GM11168 (cell line): ENCODE results near the gene SEL1L.

Experiments used
- in situ Hi-C: fragments of 300-500 bp; cut with MboI; formaldehyde crosslinking; loops from one replicate; pipeline ENCODE4 v1.12.0; 2022; ENCODE audit warnings: low sequenced_read_pairs; ENCODE audit not compliant: unreplicated experiment

The SEL1L gene

GRCh38 chr14:81478446-81478845, 55.2 kb downstream of the SEL1L start:
- in situ Hi-C loops: no loop called here

DNA sequence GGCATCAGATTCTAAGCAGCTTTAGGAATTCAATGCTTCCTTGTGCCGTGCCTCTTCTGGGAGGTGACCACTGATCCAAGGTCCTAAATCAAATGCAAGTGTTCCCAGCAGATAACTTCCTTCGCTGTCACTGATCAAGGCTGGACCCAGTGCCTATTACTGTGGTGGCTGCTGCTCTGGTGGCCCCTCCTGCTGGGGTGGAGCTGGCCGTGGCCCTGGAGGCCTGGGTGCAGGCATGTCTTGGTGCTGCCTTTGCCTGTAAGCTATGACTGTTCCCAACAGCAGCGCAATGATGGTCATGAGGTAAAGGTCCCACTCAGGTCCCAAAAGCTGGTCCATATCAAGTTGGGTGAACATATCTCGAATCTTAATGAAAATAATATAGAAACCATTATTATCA, 56.8 kb downstream of the SEL1L start:
- in situ Hi-C loops: no loop called here

DNA sequence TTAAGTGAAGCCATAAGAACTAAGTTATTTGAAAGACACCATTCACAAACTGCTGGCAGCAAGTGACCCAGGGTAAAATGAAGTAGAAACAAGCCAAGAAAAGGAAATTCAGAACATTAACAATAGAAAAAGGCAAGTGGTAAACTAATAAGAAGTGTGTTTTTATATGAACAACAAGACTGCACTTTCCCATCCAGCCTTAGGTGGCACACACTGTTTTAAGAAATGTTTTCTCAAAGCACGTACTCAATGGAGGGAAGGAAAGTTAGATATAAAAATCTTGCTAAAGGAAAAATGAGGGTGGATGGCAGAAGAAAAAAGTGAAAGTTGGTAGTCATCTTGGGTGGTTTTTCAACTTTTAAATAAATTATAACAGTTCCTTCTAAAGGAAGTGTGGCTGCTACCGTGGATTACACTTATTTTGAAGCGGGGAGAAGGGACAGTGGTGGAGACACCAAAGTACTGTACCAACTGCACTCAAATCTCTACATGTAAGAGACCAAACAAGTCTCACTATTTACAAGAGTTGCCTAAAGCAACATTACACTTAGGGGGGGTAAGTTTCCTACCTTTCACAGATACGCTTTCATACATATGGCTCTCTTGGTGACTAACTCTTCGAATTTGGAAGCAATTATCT, 58.8 kb downstream of the SEL1L start:
- in situ Hi-C loops: loop anchor here (25.0 kb wide), 1 partner anchor 488 kb away; no protein-coding TSS in a partner anchor

DNA sequence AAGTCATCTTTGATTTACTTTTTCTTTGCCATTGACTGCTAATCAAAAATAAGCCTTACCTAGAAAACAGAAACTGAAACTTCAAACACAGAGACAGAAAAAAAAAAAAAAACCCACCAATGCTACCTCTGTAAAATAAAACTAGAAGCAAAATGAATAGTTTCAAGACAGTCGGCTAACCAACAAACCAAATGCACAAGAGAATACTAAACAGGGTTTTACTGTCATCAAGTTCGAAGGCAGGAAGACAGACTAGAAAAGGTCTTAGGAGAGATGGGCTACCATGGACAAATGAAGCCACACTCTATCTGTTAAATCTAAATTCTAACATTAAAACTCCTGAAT, 59.5 kb downstream of the SEL1L start:
- in situ Hi-C loops: loop anchor here (25.0 kb wide), 1 partner anchor 487 kb away; no protein-coding TSS in a partner anchor

DNA sequence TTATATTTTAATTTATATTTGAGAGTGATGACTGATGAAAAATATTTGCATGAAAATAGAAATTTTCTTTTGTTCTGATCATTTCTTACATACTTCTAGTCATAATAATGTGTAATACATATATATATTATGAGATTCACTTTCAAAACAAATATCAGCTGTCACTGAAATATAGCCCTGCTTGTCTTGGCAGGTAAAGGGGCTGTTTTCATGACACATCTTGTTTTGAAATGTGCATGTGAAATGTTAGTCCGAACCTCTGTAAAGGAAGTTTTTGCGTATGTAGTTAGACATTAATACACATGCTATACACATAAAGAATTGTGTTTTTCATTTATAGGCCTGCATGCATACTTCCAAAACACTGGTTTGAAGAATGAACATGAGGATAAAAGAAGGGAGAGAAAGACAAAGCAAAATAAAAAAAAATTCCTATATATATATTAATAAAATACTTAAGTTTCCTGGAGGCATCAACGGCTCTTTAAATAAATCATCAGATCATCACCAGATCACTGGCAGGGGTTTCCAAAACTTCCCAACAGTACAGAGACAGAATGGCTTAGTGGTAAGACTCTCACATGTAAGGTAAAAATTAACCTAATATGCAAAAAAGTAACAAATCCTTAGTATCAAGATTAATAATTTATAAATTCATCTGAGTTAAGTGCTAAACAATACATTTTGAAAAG, 60.1 kb downstream of the SEL1L start:
- in situ Hi-C loops: loop anchor here (25.0 kb wide), 1 partner anchor 486 kb away; no protein-coding TSS in a partner anchor

DNA sequence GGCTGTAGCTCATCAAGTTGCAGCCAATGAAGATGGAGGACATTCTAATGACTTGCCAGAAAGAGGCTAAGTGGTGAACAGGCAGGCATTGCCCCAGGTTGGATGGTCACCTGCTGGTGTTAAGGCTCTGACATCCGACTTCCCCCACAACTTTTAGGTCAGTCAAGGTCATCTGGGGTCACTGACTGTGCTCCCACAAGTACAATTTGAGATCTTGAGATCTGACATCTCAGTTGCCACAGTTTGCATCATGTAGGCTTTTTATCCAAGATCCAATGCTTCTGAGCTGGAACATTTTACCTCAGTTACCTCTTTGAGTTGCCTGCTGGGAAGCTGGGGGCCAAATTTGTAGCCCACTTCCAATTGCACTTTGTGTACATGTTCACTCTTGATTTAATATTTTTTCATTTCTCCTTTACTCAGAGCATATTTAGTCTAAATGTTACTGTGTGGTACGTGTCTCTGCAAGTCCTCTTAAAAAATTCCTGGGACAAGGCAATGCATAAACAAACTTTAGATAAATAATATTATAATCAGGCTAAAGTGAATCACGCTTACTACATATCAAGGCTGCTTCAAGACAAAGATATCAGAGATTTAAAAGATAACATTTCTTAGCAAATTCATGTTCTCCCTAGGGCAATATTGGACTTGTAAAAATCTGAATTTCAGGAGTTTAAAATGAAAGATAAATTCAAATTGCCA, 61.4 kb downstream of the SEL1L start:
- in situ Hi-C loops: loop anchor here (25.0 kb wide), 1 partner anchor 485 kb away; no protein-coding TSS in a partner anchor

DNA sequence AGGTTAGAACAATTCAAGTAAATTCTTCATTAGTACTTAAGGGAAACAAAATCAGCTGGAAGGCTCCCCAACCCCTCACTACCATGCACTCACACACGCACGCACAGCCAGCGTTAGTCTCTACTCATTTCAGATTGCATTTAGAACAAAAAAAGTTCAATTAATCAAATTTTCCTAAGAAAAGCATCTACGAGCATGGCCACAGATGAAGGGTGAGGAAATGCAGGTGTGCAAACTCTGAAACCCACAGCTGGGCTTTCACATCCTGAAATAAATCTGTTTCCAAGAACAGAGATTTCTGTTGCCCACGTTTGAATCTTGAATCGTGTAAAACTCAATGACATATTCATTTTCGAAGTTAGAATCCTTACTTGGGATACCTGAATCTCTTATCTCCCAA, 62.6 kb downstream of the SEL1L start:
- in situ Hi-C loops: loop anchor here (25.0 kb wide), 1 partner anchor 484 kb away; no protein-coding TSS in a partner anchor

DNA sequence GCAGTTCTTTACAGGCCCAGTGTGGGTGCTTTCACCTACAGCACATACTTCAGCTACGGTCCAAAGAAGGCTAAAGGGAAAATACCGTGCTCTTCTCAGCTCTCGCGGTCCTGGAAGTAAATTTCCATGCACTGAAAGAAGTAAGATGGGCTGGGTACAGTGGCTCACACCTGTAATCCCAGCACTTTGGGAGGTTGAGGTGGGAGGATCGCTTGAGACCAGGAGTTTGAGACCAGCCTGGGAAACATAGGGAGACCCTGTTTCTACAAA, 63.2 kb downstream of the SEL1L start:
- in situ Hi-C loops: loop anchor here (25.0 kb wide), 1 partner anchor 483 kb away; no protein-coding TSS in a partner anchor

- in situ Hi-C loops: loop anchor here (25.0 kb wide), 1 partner anchor 480 kb away; no protein-coding TSS in a partner anchor
Observed at GRCh38 chr14:81466854-81467253, 66.8 kb downstream of the SEL1L start.

GRCh38 chr14:81465507-81466228, 68.0 kb downstream of the SEL1L start:
- in situ Hi-C loops: loop anchor here (25.0 kb wide), 1 partner anchor 478 kb away; no protein-coding TSS in a partner anchor

DNA sequence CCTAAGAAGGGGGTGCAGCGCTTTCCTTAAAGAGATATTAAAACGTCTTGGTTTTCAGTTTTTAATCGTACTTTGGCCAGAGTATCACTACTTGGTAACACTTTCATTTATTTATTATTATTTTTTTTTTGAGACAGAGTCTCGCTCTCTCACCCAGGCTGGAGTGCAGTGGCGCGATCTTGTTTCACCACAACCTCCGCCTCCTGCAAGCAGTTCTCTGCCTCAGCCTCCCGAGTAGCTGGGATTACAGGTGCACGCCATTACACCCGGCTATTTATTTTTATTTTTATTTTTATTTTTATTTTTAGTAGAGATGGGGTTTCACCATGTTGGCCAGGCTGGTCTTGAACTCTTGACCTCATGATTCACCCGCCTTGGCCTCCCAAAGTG, 68.7 kb downstream of the SEL1L start:
- in situ Hi-C loops: loop anchor here (25.0 kb wide), 1 partner anchor 478 kb away; no protein-coding TSS in a partner anchor

DNA sequence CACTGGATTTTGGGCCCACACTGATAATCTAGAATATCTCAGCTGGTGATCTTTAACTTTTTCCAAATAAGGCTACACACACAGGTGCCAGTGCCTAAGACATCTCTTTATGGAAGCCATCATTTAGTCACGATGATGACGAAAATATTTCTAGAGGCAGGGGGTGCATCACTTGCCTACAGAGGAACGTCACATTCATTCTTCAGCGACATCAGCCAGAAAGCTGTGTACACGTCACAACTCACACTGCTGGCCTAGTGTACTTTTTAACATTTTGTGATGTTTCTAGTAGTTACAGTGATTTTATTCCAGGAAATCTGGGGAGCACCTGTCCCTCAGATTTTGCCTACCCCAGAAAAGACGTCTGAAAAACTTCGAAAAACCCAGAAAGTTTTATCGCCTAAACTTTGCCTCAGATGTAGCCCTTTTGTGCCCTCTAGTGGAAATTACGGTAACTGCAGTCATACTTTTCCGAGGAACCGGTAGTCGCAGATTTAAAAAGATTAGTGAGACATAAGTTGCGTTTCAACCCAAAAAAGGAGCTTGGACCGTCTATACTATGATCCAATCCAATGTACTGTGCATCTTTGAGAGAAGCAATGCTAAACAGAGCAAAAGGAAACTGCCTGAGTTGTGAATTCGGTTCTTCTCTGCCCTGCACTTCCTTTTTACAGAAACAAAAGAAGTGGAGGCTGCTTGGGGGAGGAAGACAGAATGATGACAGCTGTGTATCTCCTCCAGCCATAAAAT, 69.2 kb downstream of the SEL1L start:
- in situ Hi-C loops: loop anchor here (25.0 kb wide), 1 partner anchor 477 kb away; no protein-coding TSS in a partner anchor

GRCh38 chr14:81462356-81462755, 71.3 kb downstream of the SEL1L start:
- in situ Hi-C loops: loop anchor here (25.0 kb wide), 1 partner anchor 475 kb away; no protein-coding TSS in a partner anchor

DNA sequence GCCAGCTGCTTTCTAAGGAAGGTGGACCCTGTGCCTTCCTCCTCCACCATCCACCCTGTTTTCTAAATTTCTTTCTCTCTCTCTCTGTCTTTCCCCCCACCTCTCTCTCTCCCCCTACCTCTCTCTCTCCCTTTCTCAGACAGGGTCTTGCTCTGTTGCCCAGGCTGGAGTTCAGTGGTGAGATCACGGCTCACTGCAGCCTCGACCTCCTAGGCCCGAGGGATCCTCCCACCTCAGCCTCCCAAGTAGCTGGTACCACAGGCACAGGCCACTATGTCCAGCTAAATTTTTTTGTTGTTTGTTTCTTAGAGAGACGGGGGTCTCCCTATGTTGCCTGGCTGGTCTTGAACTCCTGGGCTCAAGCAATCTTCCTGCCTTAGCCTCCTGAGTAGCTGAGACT, 73.7 kb downstream of the SEL1L start:
- in situ Hi-C loops: loop anchor here (25.0 kb wide), 1 partner anchor 473 kb away; no protein-coding TSS in a partner anchor

DNA sequence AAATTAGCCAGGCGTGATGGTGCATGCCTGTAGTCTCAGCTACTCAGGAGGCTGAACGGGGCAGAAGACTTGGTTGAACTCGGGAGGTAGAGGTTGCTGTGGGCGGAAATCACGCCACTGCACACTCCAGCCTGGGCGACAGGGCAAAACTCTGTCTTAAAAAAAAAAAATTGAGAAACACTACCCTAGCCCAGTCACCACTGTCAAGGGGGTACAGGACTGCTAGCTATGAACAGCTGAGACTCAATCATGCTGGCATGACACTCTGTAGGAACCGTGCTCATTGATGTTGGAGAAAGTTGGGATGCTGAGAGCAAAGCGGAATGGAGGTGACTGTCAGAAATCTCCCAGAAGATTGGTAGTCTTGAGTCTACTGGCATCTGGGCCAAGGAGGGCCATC, 75.3 kb downstream of the SEL1L start:
- in situ Hi-C loops: loop anchor here (25.0 kb wide), 1 partner anchor 471 kb away; no protein-coding TSS in a partner anchor

DNA sequence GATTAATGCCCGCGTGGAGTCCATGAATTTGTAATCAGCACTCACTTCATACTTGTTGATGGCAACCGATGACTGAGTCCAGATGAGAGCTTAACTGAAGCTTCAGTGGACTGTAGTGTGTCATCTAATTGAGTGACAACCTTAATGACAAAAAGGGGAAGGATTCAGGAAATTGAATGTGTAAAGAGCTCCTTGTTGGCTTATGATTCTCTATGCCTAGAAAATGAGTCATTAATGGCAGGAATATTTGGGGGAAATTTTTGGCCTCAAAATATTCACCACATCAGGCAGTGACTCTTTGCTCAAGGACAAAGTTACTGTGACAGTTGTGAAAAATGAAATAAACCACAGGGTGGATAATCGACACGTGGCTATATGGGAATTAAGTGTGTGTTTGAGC, 78.3 kb downstream of the SEL1L start:
- in situ Hi-C loops: loop anchor here (25.0 kb wide), 1 partner anchor 468 kb away; no protein-coding TSS in a partner anchor

DNA sequence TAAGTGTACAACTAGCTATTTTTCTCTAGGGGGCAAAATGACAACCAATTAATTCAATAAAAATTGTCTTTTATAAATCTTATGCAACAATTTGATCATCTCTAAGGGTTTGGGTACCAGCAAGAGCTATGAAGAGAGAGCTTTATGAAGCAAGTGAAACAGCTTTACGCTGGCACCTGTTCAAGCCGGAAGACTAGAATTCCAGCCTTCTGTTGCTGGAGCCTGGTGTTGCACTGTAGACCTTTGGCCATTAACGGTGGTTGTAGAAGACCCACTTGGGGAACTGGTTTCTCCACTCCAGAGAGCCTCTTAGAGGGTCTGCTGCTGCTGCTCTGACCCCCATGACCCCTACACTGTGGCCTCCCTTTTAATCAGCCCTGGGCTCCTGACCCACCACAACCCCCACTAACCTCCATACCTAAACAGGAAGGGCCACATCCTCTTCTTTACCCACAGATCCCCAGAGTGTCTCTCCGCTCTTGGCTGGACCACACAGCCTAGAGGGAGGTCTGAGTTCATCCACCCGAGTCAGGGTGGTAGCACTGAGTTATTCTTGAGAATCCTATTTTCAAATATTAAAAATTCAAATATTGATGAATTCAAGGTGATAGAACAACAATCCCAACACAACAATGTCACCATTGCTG, 79.0 kb downstream of the SEL1L start:
- in situ Hi-C loops: loop anchor here (5.0 to 25.0 kb wide), 2 partner anchors 177 to 467 kb away; no protein-coding TSS in a partner anchor

DNA sequence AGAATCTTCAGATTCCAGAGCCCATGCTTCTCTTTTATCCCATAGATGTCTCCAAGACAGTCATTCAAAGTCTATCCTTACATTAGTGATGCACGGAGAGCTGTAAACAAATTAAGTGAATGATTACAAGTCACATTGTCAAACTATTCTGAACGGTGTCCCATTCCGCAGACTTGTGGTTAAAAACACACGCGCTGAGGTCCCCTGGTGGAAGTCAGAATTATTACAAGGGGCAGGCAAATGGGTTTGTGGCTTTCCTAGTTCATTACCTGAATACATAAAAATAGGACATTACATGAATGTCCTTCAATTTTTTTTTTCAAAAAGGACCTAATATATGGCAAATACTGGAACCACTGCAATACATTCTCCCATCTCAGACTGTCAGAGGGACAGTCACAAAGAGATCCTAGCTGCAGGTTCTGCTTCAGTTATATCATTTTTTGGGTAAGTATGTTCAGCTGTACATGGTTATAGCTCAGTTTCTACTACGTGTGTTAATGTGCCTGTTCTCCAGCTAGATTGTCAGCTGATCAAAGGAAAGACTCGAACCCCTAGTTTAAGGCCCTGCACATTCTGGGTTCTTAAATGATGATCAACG, 80.4 kb downstream of the SEL1L start:
- in situ Hi-C loops: loop anchor here (5.0 to 25.0 kb wide), 2 partner anchors 176 to 466 kb away; no protein-coding TSS in a partner anchor
